Testis (tissue), 2 donors: ENCODE measurements around the gene RHOBTB3.

Source experiments
- POLR2A ChIP-seq: fragments of 450-650 bp; IDR thresholded peaks from one replicate; pipeline ENCODE4 v1.6.1; 2017; ENCODE audit warnings: antibody characterized with exemption, mild to moderate bottlenecking, moderate library complexity
- TF ChIP-seq, protein P1 (sequence below), 3 experiments: fragments of 450-650 bp in 2 of 3; fragments of 200-600 bp in 1 of 3; sonication (generic) in 1 of 3; IDR thresholded peaks; one replicate each; pipeline ENCODE4 v1.5.1; 2016 to 2019; ENCODE audit warnings: antibody characterized with exemption in 3 of 3, mild to moderate bottlenecking in 2 of 3, moderate library complexity in 1 of 3

- TF ChIP-seq POLR2A, result no peak
- TF ChIP-seq, protein P1, sequence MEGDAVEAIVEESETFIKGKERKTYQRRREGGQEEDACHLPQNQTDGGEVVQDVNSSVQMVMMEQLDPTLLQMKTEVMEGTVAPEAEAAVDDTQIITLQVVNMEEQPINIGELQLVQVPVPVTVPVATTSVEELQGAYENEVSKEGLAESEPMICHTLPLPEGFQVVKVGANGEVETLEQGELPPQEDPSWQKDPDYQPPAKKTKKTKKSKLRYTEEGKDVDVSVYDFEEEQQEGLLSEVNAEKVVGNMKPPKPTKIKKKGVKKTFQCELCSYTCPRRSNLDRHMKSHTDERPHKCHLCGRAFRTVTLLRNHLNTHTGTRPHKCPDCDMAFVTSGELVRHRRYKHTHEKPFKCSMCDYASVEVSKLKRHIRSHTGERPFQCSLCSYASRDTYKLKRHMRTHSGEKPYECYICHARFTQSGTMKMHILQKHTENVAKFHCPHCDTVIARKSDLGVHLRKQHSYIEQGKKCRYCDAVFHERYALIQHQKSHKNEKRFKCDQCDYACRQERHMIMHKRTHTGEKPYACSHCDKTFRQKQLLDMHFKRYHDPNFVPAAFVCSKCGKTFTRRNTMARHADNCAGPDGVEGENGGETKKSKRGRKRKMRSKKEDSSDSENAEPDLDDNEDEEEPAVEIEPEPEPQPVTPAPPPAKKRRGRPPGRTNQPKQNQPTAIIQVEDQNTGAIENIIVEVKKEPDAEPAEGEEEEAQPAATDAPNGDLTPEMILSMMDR (IDR thresholded peaks at IDR 0.05), result no peak
Observed at GRCh38 chr5:95798048-95798447, 66.9 kb downstream of the RHOBTB3 start.
